GM12892 (cell line): ENCODE measurements around the gene TRAF3.
A peak's percentile ranks its signal among the peaks of the same experiment; 100 is the strongest.
"Not testable (repeated sequence)": the region's sequence is repeated elsewhere in the genome, so short reads cannot be mapped to it uniquely, and the experiment has no call there.

Experiments used
- DNase-seq: peaks from one replicate; pipeline ENCODE4 v3.0.0; 2011; ENCODE audit not compliant: insufficient read length
- FAIRE-seq: peaks from 2 replicates; lab custom pipeline; 2011; peaks lifted over from hg19 to GRCh38; lab: Jason Lieb, UNC
- POLR2A ChIP-seq: IDR thresholded peaks from 2 replicates; pipeline ENCODE4 v1.6.1; 2011; ENCODE audit warnings: low read depth, low read length, control low read depth
- POLR2AphosphoS5 ChIP-seq: IDR thresholded peaks from 2 replicates; pipeline ENCODE4 v1.6.1; 2011; ENCODE audit warnings: low read depth, low read length, control low read depth
- TAF1 ChIP-seq: IDR thresholded peaks from 2 replicates; pipeline ENCODE4 v1.6.1; 2011; ENCODE audit warnings: low read depth, mild to moderate bottlenecking, control low read depth, low read length, borderline replicate concordance

TRAF3 gene

DNA sequence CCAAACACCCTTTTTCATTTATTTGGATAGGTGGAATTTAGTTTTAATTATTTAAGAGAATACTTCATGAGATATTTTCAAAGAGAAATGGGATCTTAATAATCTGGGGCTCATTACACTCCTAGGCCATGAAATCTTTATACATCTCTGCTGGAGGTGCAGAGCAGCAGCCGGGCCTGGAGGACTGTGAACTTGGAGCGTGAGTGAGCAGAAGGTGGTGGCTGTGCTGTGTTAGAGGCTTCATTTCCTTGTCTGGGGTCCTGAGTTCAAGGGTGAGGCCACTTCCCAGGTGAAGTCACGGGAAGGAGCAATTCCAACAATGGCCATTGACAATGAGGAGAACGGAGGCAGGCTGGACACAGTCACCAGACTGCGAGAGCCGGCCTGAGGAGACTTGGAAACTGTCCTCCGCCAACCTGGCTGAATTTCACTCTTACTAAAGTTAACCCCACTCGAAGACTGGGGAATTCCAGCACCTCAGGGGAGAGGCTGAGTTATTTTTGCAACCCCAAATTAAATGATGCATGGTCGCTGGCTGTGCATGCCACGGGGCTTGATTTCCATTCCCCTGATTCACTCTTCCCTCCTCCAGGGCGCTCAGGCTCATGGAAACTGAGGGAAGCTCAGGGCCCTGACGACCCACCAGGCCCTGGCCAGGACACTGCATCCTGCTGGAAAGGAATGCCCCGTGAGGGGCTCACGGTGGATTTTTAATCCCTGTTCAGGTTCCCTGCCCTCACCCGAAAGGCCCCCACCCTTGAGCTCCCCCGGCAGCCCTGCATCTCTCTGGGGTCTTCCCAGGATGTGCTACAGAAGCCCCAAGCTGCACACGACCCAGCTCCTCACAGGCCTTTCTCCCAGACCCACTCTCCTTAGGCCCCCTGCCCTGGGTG is 22.6 kb upstream of the TRAF3 start:
- DNase-seq (peak; percentile 52), FAIRE-seq (peak; percentile 91)
- no peak; the same call in 1 of the 2 replicates for TF ChIP-seq POLR2AphosphoS5
- no peak for TF ChIP-seq TAF1
- TF ChIP-seq POLR2A = peak; percentile 41; the same call in 1 of the 2 replicates

DNA sequence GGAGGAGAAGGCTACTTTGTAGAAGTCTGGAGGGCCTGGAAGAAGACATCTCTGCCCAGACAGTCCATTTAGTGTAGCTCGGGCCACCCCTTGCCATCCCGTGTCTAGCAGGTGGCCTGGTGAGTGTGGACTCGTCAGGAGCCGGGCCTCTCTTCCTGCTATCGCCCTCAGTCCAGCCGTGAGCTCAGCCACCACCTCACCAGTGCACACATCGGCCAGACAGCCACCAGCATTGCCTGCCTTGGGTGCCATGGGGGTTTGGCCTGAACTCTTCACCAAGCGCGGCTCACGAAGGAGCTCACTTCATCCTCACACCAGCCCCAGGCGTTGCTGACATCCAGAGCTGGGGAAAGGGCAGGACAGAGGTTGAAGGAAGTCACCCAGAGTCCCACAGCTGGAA is 19.6 kb upstream of the TRAF3 start:
- DNase-seq (no peak), FAIRE-seq (peak; percentile 82)
- TF ChIP-seq TAF1 (no peak), POLR2A (no peak), POLR2AphosphoS5 (no peak)

DNA sequence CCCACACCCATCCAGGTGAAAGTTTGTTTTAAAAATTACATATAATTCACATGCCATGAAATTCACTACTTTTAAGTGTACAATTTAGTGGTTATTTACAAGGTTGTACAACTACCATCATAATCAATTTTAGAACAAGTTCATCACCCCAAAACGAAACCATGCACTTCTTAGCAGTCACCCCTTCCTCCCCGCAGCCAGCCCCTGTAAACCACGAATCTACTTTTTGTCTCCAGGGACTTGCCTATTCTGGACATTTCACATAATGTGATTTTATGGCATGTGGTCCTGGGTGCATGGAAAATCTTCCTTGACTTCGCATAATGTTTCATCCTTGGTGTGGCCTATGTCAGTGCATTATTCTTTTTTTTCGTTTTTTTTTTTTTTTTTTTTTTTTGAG is 19.2 kb upstream of the TRAF3 start:
- FAIRE-seq (no peak), DNase-seq (no peak)
- TF ChIP-seq POLR2A (no peak), TAF1 (no peak), POLR2AphosphoS5 (no peak)

DNA sequence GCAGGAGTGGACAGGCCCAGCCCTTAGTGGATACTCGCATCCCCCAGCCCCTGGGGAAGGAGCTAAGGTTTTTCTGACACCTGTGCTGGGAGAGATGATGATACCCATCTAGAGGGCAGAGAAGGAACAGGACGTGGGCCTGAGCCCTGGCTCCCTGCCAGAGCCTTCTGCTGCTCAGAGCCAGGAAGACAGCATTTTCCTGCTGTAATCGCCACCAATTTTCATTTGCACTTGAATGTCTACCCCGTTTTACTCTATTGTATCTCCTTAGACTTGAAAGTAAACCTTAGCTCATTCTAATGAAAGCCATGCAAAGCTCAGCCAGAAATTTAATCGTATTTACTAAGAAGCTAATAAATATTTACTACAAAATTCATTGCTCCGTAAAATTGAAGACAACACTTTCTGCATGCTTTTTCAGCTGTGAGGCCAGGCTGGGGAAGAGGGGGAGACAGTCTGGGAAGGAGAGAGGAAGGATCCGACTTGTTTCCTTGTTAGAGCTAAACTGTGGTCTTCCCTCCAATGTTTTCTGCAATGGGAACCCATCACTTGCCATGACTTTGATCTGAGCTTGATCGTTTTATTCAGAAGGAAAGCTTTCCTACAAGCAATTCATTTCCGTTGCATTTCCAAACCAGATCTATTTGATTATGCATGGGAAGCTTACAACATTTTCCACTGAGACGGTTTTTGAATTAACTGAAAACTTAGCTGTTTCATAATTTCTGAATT is 17.6 kb upstream of the TRAF3 start:
- peak; percentile 9 for FAIRE-seq
- TF ChIP-seq POLR2A (no peak), TAF1 (no peak), POLR2AphosphoS5 (no peak)
- DNase-seq = no peak

DNA sequence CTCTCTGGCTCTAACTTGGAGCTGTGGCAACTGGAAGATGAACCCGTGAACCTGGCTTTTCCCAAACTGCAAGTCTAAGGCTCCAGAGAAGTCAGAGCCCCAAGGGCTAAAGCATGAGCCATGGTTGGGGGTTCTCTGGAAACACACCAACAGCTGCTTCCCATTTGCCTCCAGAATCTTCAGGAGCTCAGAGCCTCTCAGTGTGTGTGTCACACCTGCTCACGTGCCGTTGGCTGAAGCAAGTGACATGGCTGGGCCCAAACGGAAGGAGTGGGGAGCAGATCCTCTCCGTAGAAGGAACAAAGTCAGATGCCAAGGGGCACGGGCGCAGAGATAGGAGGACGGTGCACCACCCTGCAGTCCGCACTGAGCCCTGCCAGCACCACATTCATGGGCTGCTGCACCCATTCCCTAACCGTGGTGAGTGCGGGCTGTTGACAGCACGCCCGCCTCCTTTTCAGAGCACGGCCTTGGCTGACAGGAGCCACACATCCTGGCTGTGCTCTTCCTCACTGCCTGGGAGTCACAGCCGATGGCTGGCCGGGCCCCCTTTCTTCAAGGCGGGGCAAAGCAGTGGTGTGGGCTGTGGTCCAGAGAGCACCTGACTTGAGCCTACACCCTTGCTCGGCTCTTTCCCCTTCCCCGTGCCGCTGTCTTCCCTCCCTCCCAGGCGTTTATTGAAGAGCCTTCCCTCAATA is 16.6 kb upstream of the TRAF3 start:
- DNase-seq (no peak), FAIRE-seq (no peak)
- TF ChIP-seq POLR2A (no peak), POLR2AphosphoS5 (no peak), TAF1 (no peak)

DNA sequence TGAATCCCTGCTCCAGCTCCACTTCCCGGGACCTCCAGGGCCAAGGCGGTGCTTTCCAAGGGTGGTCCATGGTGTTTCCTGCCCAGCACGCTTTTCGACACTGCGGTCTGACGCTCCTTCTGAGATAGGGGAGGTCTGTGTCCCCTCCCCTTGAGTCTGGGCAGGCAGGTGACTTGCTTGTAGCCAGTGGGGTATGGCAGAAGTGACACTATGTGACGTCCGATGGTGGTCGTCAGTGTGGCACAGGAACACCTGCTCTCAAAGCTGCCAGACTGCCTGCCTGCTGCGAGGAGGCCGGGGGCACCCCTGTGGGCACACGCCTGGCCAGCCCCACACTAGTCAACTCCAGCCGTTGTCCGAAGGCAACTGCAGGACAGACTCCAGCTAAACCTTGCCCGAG is 16.0 kb upstream of the TRAF3 start:
- no peak for FAIRE-seq
- no peak for DNase-seq
- TF ChIP-seq POLR2AphosphoS5 (no peak), TAF1 (no peak), POLR2A (no peak)

DNA sequence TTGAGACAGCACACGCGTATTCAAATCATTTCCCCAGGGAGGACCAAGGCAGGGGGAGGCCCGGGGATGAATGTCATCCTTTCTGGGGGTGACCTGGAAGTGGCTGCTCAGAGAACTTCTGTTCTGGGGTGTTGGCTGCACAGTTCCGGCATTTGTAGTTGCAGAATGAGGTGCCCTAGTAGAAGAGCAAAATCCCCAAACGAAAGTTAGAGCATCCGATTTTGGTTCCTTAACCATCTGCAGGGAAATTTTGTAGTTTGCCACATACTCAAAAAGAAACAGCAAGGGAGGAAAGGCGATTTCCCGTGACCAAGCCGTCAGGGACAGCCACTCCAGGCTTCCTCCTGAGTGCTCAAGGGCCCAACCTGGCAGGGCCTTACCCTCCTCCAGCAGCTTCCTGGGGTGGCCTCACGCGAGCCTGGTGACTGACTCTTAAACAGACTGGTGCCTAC is 13.0 kb upstream of the TRAF3 start:
- DNase-seq (peak; percentile 64), FAIRE-seq (peak; percentile 95)
- TF ChIP-seq TAF1 (no peak), POLR2A (peak; percentile 63; the same call in 1 of the 2 replicates)

DNA sequence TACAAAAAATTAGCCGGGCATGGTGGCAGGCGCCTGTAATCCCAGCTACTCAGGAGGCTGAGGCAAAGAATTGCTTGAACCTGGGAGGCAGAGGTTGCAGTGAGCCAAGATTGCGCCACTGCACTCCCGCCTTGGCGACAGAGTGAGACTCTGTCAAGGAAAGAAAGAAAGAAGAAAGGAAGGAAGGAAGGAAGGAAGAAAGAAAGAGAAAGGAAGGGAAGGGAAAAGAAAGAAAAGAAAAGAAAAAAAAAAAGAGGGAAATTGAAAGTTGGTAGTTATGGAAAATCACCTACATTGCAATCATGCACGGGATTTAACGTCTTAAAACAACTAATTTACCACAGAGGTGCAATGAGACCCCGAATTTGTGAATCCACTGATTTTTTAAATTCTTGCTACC is 11.5 kb upstream of the TRAF3 start:
- FAIRE-seq, DNase-seq: not testable (repeated sequence)

DNA sequence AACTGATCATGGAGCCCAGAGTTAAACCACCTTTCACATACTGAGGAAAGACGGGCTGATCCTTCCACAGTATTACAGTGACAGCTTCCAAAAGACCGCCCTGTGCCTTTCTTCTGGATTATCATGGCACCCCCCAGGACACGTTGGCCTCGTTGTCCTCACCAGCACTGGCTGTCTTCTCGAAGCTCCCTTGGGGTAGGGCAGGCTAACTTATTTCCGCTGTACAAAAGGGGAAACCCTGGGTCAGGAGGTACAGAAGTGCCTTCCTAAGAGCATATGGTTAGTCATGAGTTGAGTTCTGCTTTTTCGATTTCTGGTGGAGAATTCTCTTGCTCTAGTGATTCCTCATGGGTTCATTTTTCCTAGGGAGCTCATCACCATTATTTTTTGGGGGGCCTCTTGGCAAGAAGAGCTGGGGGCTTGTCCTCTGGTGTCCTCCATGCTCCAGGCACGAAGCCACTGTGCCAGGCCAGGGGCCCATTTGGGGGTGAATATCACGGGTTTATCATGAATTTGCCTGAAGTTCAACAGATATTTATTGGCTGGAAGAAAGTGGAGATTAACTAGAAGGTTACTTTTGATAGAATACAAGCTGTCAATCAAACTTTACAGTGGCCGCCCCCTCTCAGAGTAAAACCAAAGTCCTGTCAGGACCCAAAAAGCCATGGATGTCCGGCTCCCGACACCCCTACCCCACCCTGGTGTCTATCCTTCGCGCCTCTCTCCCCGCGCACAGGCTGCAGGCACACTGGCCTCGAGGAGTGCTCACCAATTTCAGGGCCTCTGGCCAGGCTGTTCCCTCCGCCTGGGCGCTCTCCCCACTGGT is 8.8 kb upstream of the TRAF3 start:
- TF ChIP-seq TAF1 (no peak), POLR2AphosphoS5 (peak; percentile 32; the same call in 1 of the 2 replicates), POLR2A (0 out of 2 replicates have a peak, but pooled peaks have one; percentile 38)
- FAIRE-seq (peak; percentile 90), DNase-seq (no peak)

DNA sequence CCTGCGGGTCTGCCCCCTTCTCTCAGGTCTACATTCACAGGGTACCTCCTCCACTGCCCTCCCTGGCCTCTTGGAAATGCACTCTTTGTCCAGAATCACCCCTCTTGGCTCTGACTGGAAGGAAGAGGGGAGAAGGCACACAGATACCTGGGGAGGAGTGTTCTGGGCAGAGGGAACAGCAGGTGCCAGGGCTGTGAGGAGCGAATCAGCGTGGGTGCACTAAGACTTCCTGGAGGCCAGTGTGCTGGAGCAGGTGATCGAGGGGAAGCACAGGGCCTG is 8.3 kb upstream of the TRAF3 start:
- FAIRE-seq = peak; percentile 30
- DNase-seq = no peak
- TF ChIP-seq POLR2A (no peak), TAF1 (no peak), POLR2AphosphoS5 (no peak)
